GM21526 (cell line): Measurements from ENCODE around the gene GPX2.
"Not testable (repeated sequence)": the region's sequence is repeated elsewhere in the genome, so short reads cannot be mapped to it uniquely, and the experiment has no call there.

ENCODE experiments used
- ATAC-seq: cut with Tn5 transposase; IDR thresholded peaks from one replicate; pipeline ENCODE4 v1.9.1; 2021; ENCODE audit warnings: moderate library complexity; ENCODE audit not compliant: unreplicated experiment, low FRiP score

Gene GPX2

DNA sequence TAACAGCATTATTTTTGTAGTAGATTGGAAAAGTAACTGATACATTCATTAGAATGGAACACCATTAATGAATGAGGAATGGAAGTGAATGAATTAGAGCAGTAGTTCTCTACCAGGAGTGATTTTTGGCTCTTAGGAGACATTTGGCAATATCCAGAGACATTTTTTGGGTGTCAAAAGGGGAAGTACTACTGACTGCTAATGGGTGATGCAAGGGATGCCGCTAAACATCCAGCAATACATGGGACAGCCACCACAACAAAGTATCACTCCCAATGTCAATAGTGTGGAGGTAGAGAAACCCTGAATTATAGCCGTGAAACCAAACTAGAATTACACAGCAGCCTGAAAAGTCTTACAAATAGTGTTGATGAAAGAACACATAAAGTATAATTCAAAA, 26.7 kb downstream of the GPX2 start:
- ATAC-seq = no peak

DNA sequence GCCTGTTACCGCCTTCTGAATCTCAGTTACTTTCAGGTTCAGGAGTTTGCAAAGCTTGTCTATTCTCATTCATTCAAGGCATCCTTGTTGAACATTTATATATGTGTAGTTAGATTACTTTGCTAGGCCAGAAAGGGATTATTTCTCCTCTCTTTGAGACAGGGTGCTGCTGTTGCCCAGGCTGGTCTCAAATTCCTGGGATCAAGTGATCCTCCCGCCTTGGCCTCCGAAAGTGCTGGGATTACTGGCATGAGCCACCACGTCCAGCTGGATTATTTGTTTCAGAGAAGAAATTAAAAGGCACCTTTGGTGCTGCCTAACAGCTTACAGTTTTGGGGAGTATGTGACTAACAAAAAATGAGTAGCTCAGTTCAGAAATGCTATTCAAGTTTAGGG, 27.5 kb downstream of the GPX2 start:
- ATAC-seq = no peak

DNA sequence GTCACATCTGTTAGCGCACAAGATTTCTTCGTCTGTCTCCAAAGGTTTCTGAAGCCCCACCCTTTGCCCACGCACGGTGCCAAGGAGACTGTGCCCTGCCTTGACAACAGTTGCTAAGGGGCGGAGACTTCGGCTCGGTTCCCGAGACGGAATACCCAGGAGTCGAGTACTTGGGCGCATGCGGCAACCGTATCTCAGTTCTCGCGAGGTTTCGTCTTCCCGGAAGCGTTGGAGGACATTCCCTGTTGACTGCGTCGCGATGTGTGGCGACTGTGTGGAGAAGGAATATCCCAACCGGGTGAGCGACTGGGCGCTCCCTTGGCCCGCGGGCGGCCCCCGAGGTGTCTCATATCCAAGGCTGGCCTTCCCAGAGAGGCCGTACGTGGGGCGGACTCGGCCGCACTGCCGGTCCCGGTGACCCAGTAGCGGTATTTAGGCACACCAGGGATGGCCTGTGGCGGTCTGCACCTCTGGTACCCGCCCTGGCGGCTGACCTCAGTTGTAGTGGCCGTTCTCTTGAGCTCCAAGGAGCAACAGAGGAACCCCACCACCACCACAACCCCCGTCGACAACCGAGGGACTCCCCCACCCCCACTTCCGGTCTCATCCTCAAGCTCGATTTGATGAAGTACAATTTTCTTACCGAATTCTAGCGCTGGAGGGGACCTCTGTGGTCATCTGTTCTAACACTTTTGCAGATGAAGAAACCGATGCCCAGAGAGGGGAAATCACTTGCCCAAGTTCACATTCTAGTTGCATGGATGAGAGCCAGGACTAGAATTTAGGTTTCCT, 28.1 kb downstream of the GPX2 start, which contains the start of gene CHURC1:
Gene CHURC1 (plus strand): TSS at position 219 of the 792 bp plus-strand sequence. CDS start 41 bp downstream, at position 260.
- ATAC-seq = peak; percentile 92

DNA sequence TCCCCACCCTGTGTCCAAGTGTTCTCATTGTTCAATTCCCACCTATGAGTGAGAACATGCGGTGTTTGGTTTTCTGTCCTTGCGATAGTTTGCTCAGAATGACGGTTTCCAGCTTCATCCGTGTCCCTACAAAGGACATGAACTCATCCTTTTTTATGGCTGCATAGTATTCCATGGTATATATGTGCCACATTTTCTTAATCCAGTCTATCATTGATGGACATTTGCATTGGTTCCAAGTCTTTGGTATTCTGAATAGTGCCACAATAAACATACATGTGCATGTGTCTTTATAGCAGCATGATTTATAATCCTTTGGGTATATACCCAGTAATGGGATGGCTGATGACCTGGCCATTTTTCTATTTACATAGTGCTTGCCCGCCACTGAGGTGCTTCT, 29.1 kb downstream of the GPX2 start:
- ATAC-seq = not testable (repeated sequence)

- ATAC-seq = no peak
These were observed 30.3 kb downstream of the GPX2 start for GRCh38 chr14:64912261-64912660.

- ATAC-seq = no peak
These were observed 31.6 kb downstream of the GPX2 start for GRCh38 chr14:64910847-64911495.

DNA sequence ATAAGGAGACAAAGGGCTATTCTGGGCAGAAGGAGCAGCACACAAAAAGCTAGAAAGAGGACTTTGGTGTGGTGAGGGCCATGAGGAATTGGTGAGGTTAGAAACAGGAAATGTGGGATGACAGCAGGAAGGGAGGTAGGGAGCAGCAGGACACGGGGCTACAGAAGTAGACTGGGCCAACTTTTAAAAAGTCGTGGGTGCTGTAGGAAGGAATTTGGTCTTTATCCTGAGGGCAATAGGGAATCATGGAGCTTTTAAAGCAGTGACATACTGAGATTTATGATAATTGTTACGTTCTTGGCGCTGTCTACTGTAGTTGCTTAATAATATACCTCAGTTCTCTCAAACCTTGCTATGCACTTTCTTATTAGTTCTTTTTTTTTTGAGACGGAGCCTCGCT, 36.5 kb downstream of the GPX2 start:
- no peak for ATAC-seq

GRCh38 chr14:64899958-64900357, 42.6 kb downstream of the GPX2 start:
- ATAC-seq = no peak

DNA sequence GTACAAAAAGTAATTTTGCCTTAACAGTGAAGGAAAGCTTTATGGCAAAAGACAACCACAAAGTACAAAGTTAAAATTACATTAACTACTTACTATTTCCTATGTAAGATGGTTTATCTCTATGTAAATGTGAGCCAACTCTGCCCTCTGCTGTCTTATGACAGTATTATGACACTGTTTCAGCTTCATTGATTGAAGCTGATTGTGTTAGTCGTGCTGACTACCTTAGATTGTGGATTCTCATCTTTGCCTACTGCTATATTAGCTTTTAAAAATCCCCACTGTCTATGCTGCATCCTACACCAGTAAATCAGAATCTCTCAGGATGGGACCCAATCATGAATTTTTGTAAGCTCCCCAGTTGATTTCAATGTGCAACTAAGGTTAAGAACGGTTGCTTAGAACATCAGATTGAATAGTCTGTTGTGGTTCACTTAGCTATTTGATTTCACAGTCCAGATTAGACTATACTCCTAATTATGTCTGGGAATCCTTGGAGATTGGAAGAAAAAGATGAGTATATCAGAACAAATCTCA, 50.6 kb downstream of the GPX2 start:
- ATAC-seq = no peak

DNA sequence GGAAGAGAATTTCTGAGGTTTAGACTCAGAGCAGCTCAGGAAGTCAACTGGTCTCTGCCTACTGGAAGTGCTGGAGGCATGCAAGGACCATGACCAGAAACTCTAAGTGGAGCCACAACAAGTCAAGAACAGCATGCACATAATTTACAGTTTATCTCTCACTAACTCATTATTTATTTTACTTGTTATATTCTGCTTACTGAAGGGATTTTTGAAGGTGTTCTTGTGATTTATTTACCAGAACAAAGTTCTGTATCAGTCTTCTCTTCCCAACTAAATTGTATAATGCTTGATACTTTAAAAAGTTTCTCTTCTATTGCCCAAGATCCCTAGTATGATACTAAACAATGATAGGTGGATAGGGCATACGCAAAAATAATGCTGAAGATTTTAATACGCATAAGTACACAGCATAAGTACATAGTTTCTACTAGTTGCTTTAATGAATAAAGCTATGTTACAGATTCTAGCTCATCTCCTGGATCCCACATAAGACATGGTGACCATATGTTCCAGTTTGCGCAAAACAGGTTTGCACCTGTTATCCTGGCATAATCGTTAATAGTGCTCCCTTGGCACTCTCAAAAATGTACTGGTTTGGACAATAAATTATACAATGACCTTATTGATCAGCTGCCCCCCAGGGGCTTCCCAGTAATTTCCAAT, 51.2 kb downstream of the GPX2 start:
- ATAC-seq = no peak

DNA sequence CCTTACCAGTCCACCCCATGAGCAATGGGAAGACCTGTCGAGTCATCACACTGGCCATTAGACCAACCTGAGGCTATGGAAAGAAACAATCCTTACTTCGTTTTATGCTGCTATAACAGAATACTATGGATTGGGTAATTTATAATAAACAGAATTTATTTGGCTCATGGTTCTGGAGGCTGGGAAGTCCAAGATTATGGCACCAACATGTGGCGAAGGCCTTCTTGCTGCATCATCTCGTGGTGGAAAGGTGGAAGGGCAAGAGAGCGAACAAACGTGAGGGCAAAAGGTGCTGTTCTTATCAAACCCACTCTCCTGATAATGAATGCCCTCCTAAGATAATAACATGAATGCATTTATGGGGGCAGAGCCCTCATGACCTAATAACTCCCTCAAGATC, 53.2 kb downstream of the GPX2 start:
- ATAC-seq = no peak
